SK-N-SH treated with all-trans-retinoic acid at 6 μM for 48 hours (cell line): Measurements from ENCODE around the gene MRPL40.

Source experiments
- GLIS3 ChIP-seq: fragments of 250-450 bp; sonication (Bioruptor Pico); IDR thresholded peaks from 2 replicates; pipeline ENCODE4 v1.5.0; 2020; ENCODE audit warnings: mild to moderate bottlenecking, moderate library complexity
- ISL1 ChIP-seq: fragments of 250-450 bp; sonication (Bioruptor Pico); IDR thresholded peaks from 2 replicates; pipeline ENCODE4 v2.1.2; 2022; ENCODE audit warnings: mild to moderate bottlenecking, moderate library complexity
- PATZ1 ChIP-seq: fragments of 250-450 bp; sonication (Bioruptor Pico); IDR thresholded peaks from 2 replicates; pipeline ENCODE4 v1.8.0; 2020; ENCODE audit warnings: mild to moderate bottlenecking, moderate library complexity, borderline replicate concordance
- POU6F1 ChIP-seq: fragments of 250-450 bp; sonication (Bioruptor Pico); IDR thresholded peaks from 2 replicates; pipeline ENCODE4 v1.8.0; 2021; ENCODE audit warnings: low read depth, mild to moderate bottlenecking, moderate library complexity, borderline replicate concordance
- PPARA ChIP-seq: fragments of 250-450 bp; sonication (Bioruptor Pico); IDR thresholded peaks from 2 replicates; pipeline ENCODE4 v1.5.0; 2020; ENCODE audit warnings: mild to moderate bottlenecking, borderline replicate concordance
- RARB ChIP-seq: fragments of 250-450 bp; sonication (Bioruptor Pico); IDR thresholded peaks from 2 replicates; pipeline ENCODE4 v1.8.0; 2021; ENCODE audit warnings: mild to moderate bottlenecking, moderate library complexity
- TSHZ2 ChIP-seq: fragments of 250-450 bp; sonication (Bioruptor Pico); IDR thresholded peaks from 2 replicates; pipeline ENCODE4 v1.5.0; 2020; ENCODE audit warnings: mild to moderate bottlenecking, moderate library complexity
- ZFP3 ChIP-seq: fragments of 250-450 bp; sonication (Bioruptor Pico); IDR thresholded peaks from 2 replicates; pipeline ENCODE4 v1.5.0; 2020; ENCODE audit warnings: mild to moderate bottlenecking, moderate library complexity
- ZFP30 ChIP-seq: fragments of 450-650 bp; formaldehyde crosslinking; IDR thresholded peaks from 2 replicates; pipeline ENCODE4 v1.5.0; 2022; ENCODE audit warnings: mild to moderate bottlenecking, moderate library complexity
- ZNF565 ChIP-seq: fragments of 450-650 bp; formaldehyde crosslinking; conservative IDR thresholded peaks from 2 replicates; pipeline ENCODE4 v1.5.0; 2020; ENCODE audit warnings: low read depth, mild to moderate bottlenecking, moderate library complexity

DNA sequence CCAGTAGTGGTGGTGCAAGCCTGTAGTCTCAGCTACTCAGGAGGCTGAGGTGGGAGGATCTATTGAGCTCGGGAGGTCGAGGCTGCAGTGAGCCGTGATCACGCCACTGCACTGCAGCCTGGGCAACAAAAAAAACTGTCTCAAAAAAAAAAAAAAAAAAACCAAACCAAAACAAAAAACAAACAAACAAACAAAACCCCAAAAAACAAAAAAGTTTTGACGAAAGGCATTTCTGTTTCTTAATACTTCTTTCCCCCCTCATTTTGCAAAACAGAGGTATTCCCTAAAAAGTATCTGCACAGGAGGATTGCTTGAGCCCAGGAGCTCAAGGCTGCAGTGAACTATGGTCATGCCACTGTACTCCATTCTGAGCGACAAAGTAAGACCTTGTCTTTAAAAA, 12.0 kb upstream of the MRPL40 start:
- TF ChIP-seq TSHZ2 (CRISPR knock-in tag) = no peak
- TF ChIP-seq POU6F1 (CRISPR knock-in tag) = no peak
- no peak for TF ChIP-seq RARB (CRISPR knock-in tag)
- TF ChIP-seq PPARA (CRISPR knock-in tag) = no peak
- no peak for TF ChIP-seq ZFP3 (CRISPR knock-in tag)
- no peak for TF ChIP-seq ZNF565 (CRISPR knock-in tag)
- TF ChIP-seq GLIS3 = no peak
- TF ChIP-seq PATZ1 (CRISPR knock-in tag) = no peak
- no peak for TF ChIP-seq ZFP30 (CRISPR knock-in tag)
- no peak for TF ChIP-seq ISL1 (CRISPR knock-in tag)
